K562 (cell line): Measurements from ENCODE around the gene STARD13. TPM values are rescaled to one million over a fixed set of nuclear protein-coding genes. Genes with fewer than 3 reads are reported as not detected.

Experiments used
- ATAC-seq: fragments of 200-7000 bp; cut with Tn5 transposase; 3 replicates; pipeline ENCODE4 v1.9.1; 2020; ENCODE audit warnings: moderate library complexity
- BruUV-seq: library from RNA; stranded (reverse); fragments of 400-500 nt; replicated peaks from 2 replicates; lab custom pipeline; 2021; lab: Mats Ljungman, UMichigan
- CTCF ChIA-PET: fragments of 300-600 bp; formaldehyde crosslinking; extraction: SDS; loops from one replicate; lab custom pipeline; 2021; ENCODE audit warnings: low intra/inter-chr PET ratio; lab: Yijun Ruan, JAX
- POLR2A ChIA-PET: fragments of 300-600, 350-650 bp; sonication (Branson Sonifier 250); formaldehyde crosslinking; extraction: SDS; loops from one replicate; lab custom pipeline; 2021; ENCODE audit warnings: antibody characterized with exemption, inconsistent platforms; lab: Yijun Ruan, JAX
- DNase-seq, 4 experiments: peaks; one replicate each; pipeline versions ENCODE4 v3.0.0 to v3.0.0-alpha.2; 2011 to 2018; ENCODE audit warnings: low spot score in 3 of 4, mixed read lengths in 3 of 4; ENCODE audit errors: extremely low read depth in 1 of 4
- FAIRE-seq: peaks from 2 replicates; lab custom pipeline; 2011; peaks lifted over from hg19 to GRCh38; lab: Jason Lieb, UNC
- H2AFZ ChIP-seq: 2 replicates; pipeline ENCODE4 v1.6.0; 2011; ENCODE audit warnings: low read depth, low read length, control low read depth, inconsistent platforms
- H3K27ac ChIP-seq: fragments of 200-600 bp; 3 replicates; pipeline ENCODE4 v1.8.0; 2011; ENCODE audit warnings: low read depth, mild to moderate bottlenecking, control low read depth, inconsistent platforms, low read length, moderate library complexity, mixed read lengths; ENCODE audit errors: extremely low read depth
- H3K27me3 ChIP-seq, 2 experiments: fragments of 300-600 bp in 1 of 2; 2 replicates in 1 of 2; 3 replicates in 1 of 2; pipeline versions ENCODE4 v1.6.0 to v1.8.0; 2011; ENCODE audit warnings: inconsistent platforms in 2 of 2, low read length in 2 of 2, mild to moderate bottlenecking in 1 of 2, mixed read lengths in 1 of 2, moderate library complexity in 1 of 2; ENCODE audit not compliant: control insufficient read depth in 2 of 2, insufficient read depth in 2 of 2
- H3K36me3 ChIP-seq: fragments of 300-600 bp; 3 replicates; pipeline ENCODE4 v1.8.0; 2011; ENCODE audit warnings: mild to moderate bottlenecking, low read length, inconsistent platforms; ENCODE audit not compliant: control insufficient read depth, insufficient read depth
- H3K4me1 ChIP-seq, 2 experiments: fragments of 200-600 bp in 1 of 2; replicated peaks in 1 of 2; 2 replicates in 1 of 2; 3 replicates in 1 of 2; pipeline versions ENCODE4 v1.5.1 to v1.8.0; 2011; ENCODE audit warnings: inconsistent platforms in 2 of 2, low read length in 2 of 2, mild to moderate bottlenecking in 1 of 2, mixed read lengths in 1 of 2, moderate library complexity in 1 of 2; ENCODE audit not compliant: control insufficient read depth in 2 of 2, insufficient read depth in 2 of 2
- H3K4me2 ChIP-seq: 2 replicates; pipeline ENCODE4 v1.6.1; 2011; ENCODE audit warnings: low read length, control low read depth, inconsistent platforms, mixed read lengths; ENCODE audit not compliant: insufficient read depth
- H3K4me3 ChIP-seq: fragments of 200-600 bp; sonication (generic), shearing (Covaris generic); 2 replicates; pipeline ENCODE4 v1.5.1; 2016; ENCODE audit warnings: control low read depth, inconsistent platforms
- H3K79me2 ChIP-seq: fragments of 200-600 bp; 3 replicates; pipeline ENCODE4 v1.8.0; 2011; ENCODE audit warnings: low read length, inconsistent platforms; ENCODE audit not compliant: control insufficient read depth, insufficient read depth
- H3K9ac ChIP-seq, 2 experiments: 2 replicates each; pipeline versions ENCODE4 v1.6.0 to v1.6.1; 2011; ENCODE audit warnings: low read depth in 2 of 2, low read length in 2 of 2, control low read depth in 1 of 2, inconsistent platforms in 1 of 2, mild to moderate bottlenecking in 1 of 2, mixed read lengths in 1 of 2; ENCODE audit not compliant: insufficient read depth in 1 of 2
- H3K9me1 ChIP-seq: one replicate; pipeline ENCODE4 v1.6.0; 2011; ENCODE audit warnings: inconsistent platforms, mild to moderate bottlenecking, low read length, moderate library complexity; ENCODE audit not compliant: control insufficient read depth, insufficient read depth
- H3K9me3 ChIP-seq: replicated peaks from 2 replicates; pipeline ENCODE4 v1.5.1; 2011; ENCODE audit warnings: low read depth, low read length, inconsistent platforms; ENCODE audit not compliant: control insufficient read depth, insufficient read depth
- H4K20me1 ChIP-seq: replicated peaks from 2 replicates; pipeline ENCODE4 v1.6.1; 2011; ENCODE audit warnings: low read length, inconsistent platforms, mixed read lengths; ENCODE audit not compliant: control insufficient read depth, insufficient read depth
- ARID4B ChIP-seq: sonication (generic); formaldehyde crosslinking; IDR thresholded peaks from 2 replicates; pipeline ENCODE4 v1.8.0; 2022; ENCODE audit warnings: mild to moderate bottlenecking, missing genetic modification reagents
- CBFA2T2 ChIP-seq: fragments of 450-650 bp; conservative IDR thresholded peaks from 2 replicates; pipeline ENCODE4 v1.6.1; 2017; ENCODE audit warnings: mild to moderate bottlenecking
- CTBP1 ChIP-seq: fragments of 450-650 bp; IDR thresholded peaks from 2 replicates; pipeline ENCODE4 v1.6.1; 2016; ENCODE audit warnings: borderline replicate concordance
- HLTF ChIP-seq: fragments of 450-650 bp; IDR thresholded peaks from 2 replicates; pipeline ENCODE4 v1.6.1; 2016
- HNRNPL ChIP-seq: fragments of 200-400 bp; formaldehyde crosslinking; IDR thresholded peaks from 2 replicates; pipeline ENCODE4 v1.6.1; 2017; ENCODE audit warnings: low read depth, mild to moderate bottlenecking, low read length
- LARP7 ChIP-seq: fragments of 450-650 bp; IDR thresholded peaks from 2 replicates; pipeline ENCODE4 v1.6.1; 2016
- MCM7 ChIP-seq, 2 experiments: fragments of 450-650 bp; IDR thresholded peaks; 2 replicates each; pipeline ENCODE4 v1.6.1; 2016 to 2018
- NCOA1 ChIP-seq: fragments of 450-650 bp; IDR thresholded peaks from 2 replicates; pipeline ENCODE4 v1.6.1; 2016; ENCODE audit warnings: low read depth
- NR1H2 ChIP-seq: sonication (generic); formaldehyde crosslinking; IDR thresholded peaks from 2 replicates; pipeline ENCODE4 v1.4.0; 2020; ENCODE audit warnings: mild to moderate bottlenecking, missing genetic modification reagents
- NR2C2 ChIP-seq, 2 experiments: fragments of 200-800 bp in 1 of 2; sonication (Bioruptor generic) in 1 of 2; sonication (generic) in 1 of 2; formaldehyde crosslinking in 1 of 2; IDR thresholded peaks; 2 replicates each; pipeline versions ENCODE4 v1.6.1 to v1.8.0; 2016 to 2022; ENCODE audit warnings: mild to moderate bottlenecking in 1 of 2, missing compliant biosample characterization in 1 of 2, missing genetic modification characterization in 1 of 2, missing genetic modification reagents in 1 of 2
- POLR2A ChIP-seq: fragments of 450-650 bp; conservative IDR thresholded peaks from 2 replicates; pipeline ENCODE4 v1.6.1; 2016
- RFX1 ChIP-seq: fragments of 450-650 bp; IDR thresholded peaks from 2 replicates; pipeline ENCODE4 v1.6.1; 2016; ENCODE audit warnings: mild to moderate bottlenecking, moderate library complexity
- SNIP1 ChIP-seq: fragments of 450-650 bp; IDR thresholded peaks from 2 replicates; pipeline ENCODE4 v1.7.1; 2017; ENCODE audit warnings: low read depth, mild to moderate bottlenecking
- TAF1 ChIP-seq: IDR thresholded peaks from 2 replicates; pipeline ENCODE4 v1.6.1; 2011; ENCODE audit warnings: mild to moderate bottlenecking, low read length, moderate library complexity; ENCODE audit not compliant: insufficient read depth, control insufficient read depth, severe bottlenecking; ENCODE audit errors: extremely low read depth
- TBL1XR1 ChIP-seq, 2 experiments: IDR thresholded peaks; 2 replicates each; pipeline ENCODE4 v1.6.1; 2012; ENCODE audit warnings: improper control_type of control experiment in 2 of 2, low read length in 2 of 2, mild to moderate bottlenecking in 1 of 2
- ZNF253 ChIP-seq: fragments of 250-450 bp; sonication (Bioruptor Pico); conservative IDR thresholded peaks from 2 replicates; pipeline ENCODE4 v1.6.1; 2021; ENCODE audit warnings: mild to moderate bottlenecking
- WGBS: fragments of 100-300 bp; shearing (Covaris generic); methylation state at CpG from one replicate; pipeline ENCODE4 v1.1.6; 2016; ENCODE audit warnings: low coverage, mixed read lengths; ENCODE audit not compliant: insufficient coverage; ENCODE audit errors: missing lambda C conversion rate; 5-methylcytosine and 5-hydroxymethylcytosine counted together
- in situ Hi-C: fragments of 300-500 bp; cut with MboI; formaldehyde crosslinking; loops from 4 replicates; pipeline ENCODE4 v1.15.0; 2018; ENCODE audit warnings: inconsistent platforms, mixed read lengths
- intact Hi-C: fragments of 100-400 bp; cut with micrococcal nuclease; formaldehyde crosslinking; loops from 2 replicates; pipeline ENCODE4 v1.14.2; 2022
- polyA plus RNA-seq, 8 experiments: library from polyadenylated mRNA; depleted of rRNA in 4 of 8; stranded (reverse) in 5 of 8; unstranded in 3 of 8; fragments of >200 nt; fragmentation: Nextera tagmentation in 2 of 8; fragmentation: Illumina TruSeq in 1 of 8; extraction: Ambion mirVana in 2 of 8; extraction: Trizol in 1 of 8; gene quantifications; 2 replicates each; pipeline versions ENCODE4 v1.2.1 to v1.2.3, GENCODE V29; 2011 to 2014; ENCODE audit warnings: inconsistent platforms in 1 of 8, missing spikeins in 1 of 8
- total RNA-seq, 7 experiments: library from RNA; depleted of rRNA in 6 of 7; stranded (reverse); fragments of >200 nt in 6 of 7; fragmentation: Illumina TruSeq in 2 of 7; extraction: Trizol in 2 of 7; gene quantifications; 2 replicates each; pipeline versions ENCODE4 v1.2.1 to v1.2.3, GENCODE V29; 2011 to 2021; ENCODE audit warnings: low replicate concordance in 1 of 7
- TF ChIP-seq, protein P1 (sequence below): fragments of 450-650 bp; formaldehyde crosslinking; IDR thresholded peaks from 2 replicates; pipeline ENCODE4 v1.4.0; 2020; ENCODE audit warnings: mild to moderate bottlenecking, moderate library complexity

The STARD13 gene
- total and polyA plus RNA-seq, 9 of the 15 experiments (the other 6 are each of a cell fraction or from before 2014, with no cell fraction given): 0.11 TPM; not detected in 8

GRCh38 chr13:33125821-33126570 lies 159.6 kb downstream of the STARD13 start:
- 2% methylated on average over 9 of the region's 10 CpGs for WGBS
- peaks cover 0 to 12% of the 10 kb centered on the region in 2 experiments; a peak in 2 of 5 replicates for H3K27me3 ChIP-seq
- no peak overlapping the region for H3K4me3 ChIP-seq
- FAIRE-seq (no peak), ATAC-seq (no peak), DNase-seq (peak in 1 of 4 experiments; percentile 1)
- in situ Hi-C loops: no loop called here
- H3K9me1 ChIP-seq: no peaks in the 10 kb centered on the region
- H4K20me1 ChIP-seq: no peaks in the 10 kb centered on the region
- H2AFZ ChIP-seq: no peak overlapping the region
- no peaks in the 10 kb centered on the region; a peak in 1 of 5 replicates for H3K4me1 ChIP-seq
- H3K79me2 ChIP-seq: no peaks in the 10 kb centered on the region
- ChIA-PET CTCF (no interaction called here), POLR2A (interaction anchor here (0.6 kb wide), 1 partner anchor 15 kb away, joined by 3 read pairs; no protein-coding TSS in a partner anchor)
- no TSS peak for BruUV-seq
- no peaks in the 10 kb centered on the region for H3K36me3 ChIP-seq
- no peaks in the 10 kb centered on the region for H3K9me3 ChIP-seq
- intact Hi-C loops: no loop called here
- no peak overlapping the region for H3K27ac ChIP-seq
- H3K9ac ChIP-seq: no peak overlapping the region
- H3K4me2 ChIP-seq: no peak overlapping the region
- no peak for TF ChIP-seq RFX1
- TF ChIP-seq SNIP1: no peak
- no peak for TF ChIP-seq POLR2A
- TF ChIP-seq NCOA1: no peak
- no peak for TF ChIP-seq CTBP1
- no peak for TF ChIP-seq HLTF
- TF ChIP-seq MCM7 (IDR thresholded peaks at IDR 0.05): no peak
- no peak for TF ChIP-seq ARID4B (CRISPR knock-in tag)
- no peak for TF ChIP-seq HNRNPL
- no peak for TF ChIP-seq TAF1
- TF ChIP-seq NR1H2 (CRISPR knock-in tag): no peak
- no peak for TF ChIP-seq NR2C2 (CRISPR knock-in tag; IDR thresholded peaks at IDR 0.05)
- TF ChIP-seq NR2C2 (tag; IDR thresholded peaks at IDR 0.05): no peak
- no peak for TF ChIP-seq LARP7
- no peak for TF ChIP-seq TBL1XR1 (IDR thresholded peaks at IDR 0.05; ENCODE audit: low read length in 2 of 2)
- TF ChIP-seq, protein P1, sequence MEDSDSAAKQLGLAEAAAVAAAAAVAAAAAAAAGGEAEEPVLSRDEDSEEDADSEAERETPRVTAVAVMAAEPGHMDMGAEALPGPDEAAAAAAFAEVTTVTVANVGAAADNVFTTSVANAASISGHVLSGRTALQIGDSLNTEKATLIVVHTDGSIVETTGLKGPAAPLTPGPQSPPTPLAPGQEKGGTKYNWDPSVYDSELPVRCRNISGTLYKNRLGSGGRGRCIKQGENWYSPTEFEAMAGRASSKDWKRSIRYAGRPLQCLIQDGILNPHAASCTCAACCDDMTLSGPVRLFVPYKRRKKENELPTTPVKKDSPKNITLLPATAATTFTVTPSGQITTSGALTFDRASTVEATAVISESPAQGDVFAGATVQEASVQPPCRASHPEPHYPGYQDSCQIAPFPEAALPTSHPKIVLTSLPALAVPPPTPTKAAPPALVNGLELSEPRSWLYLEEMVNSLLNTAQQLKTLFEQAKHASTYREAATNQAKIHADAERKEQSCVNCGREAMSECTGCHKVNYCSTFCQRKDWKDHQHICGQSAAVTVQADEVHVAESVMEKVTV (CRISPR knock-in tag): no peak
- TF ChIP-seq ZNF253 (CRISPR knock-in tag): no peak
- no peak for TF ChIP-seq CBFA2T2
